Right lobe of liver (tissue), 4 donors: Measurements from ENCODE around the gene CLEC18C.
"Not testable (repeated sequence)": the region's sequence is repeated elsewhere in the genome, so short reads cannot be mapped to it uniquely, and the experiment has no call there.

Experiments used
- POLR2A ChIP-seq: fragments of 450-650 bp; IDR thresholded peaks from one replicate; pipeline ENCODE4 v1.6.1; 2017; ENCODE audit warnings: antibody characterized with exemption, mild to moderate bottlenecking
- TF ChIP-seq, protein P1 (sequence below), 4 donors: fragments of 200-600 bp in 3 of 4; fragments of 450-650 bp in 1 of 4; IDR thresholded peaks; one replicate each; pipeline versions ENCODE4 v1.5.1 to v1.8.0; 2016 to 2022; ENCODE audit warnings: antibody characterized with exemption in 4 of 4, mild to moderate bottlenecking in 2 of 4
- donor health status: DM: no; HTN: no; CAD: no.
- donor health status: DM: no; HTN: no; CAD: no.
- donor health status: DM: no; HTN: yes; CAD: no.

DNA sequence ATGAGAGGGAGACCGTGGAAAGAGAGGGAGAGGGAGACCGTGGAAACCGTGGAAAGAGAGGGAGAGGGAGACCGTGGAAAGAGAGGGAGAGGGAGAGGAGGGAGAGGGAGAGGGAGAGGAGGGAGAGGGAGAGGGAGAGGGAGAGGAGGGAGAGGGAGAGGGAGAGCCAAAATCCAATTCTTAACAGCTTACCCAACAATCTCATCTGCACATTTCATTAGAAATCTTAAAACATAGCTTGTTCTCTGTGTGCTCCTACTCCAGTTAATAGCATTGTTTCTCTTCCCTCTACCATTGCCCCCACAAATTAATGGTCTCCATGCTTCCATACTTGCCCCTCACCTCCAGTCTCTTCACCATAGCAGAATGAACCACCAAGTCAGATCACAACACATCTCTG lies 51.8 kb downstream of the CLEC18C start:
- TF ChIP-seq, protein P1, sequence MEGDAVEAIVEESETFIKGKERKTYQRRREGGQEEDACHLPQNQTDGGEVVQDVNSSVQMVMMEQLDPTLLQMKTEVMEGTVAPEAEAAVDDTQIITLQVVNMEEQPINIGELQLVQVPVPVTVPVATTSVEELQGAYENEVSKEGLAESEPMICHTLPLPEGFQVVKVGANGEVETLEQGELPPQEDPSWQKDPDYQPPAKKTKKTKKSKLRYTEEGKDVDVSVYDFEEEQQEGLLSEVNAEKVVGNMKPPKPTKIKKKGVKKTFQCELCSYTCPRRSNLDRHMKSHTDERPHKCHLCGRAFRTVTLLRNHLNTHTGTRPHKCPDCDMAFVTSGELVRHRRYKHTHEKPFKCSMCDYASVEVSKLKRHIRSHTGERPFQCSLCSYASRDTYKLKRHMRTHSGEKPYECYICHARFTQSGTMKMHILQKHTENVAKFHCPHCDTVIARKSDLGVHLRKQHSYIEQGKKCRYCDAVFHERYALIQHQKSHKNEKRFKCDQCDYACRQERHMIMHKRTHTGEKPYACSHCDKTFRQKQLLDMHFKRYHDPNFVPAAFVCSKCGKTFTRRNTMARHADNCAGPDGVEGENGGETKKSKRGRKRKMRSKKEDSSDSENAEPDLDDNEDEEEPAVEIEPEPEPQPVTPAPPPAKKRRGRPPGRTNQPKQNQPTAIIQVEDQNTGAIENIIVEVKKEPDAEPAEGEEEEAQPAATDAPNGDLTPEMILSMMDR (IDR thresholded peaks at IDR 0.05), result not testable (repeated sequence)
- TF ChIP-seq POLR2A, result not testable (repeated sequence)
